PC-3 (cell line): Measurements from ENCODE around the gene AMPD1. TPM values are rescaled to one million over a fixed set of nuclear protein-coding genes. Genes with fewer than 3 reads are reported as not detected.

Experiments used
- ATAC-seq: fragments of 200-7000 bp; cut with Tn5 transposase; 2 replicates; pipeline ENCODE4 v1.9.1; 2020; ENCODE audit warnings: mild to moderate bottlenecking, moderate library complexity
- BruUV-seq: library from RNA; stranded (reverse); fragments of 400-500 nt; replicated peaks from 2 replicates; lab custom pipeline; 2021; lab: Mats Ljungman, UMichigan
- CTCF ChIA-PET: fragments of 300-600 bp; sonication (Branson Sonifier 250); formaldehyde crosslinking; loops from one replicate; lab custom pipeline; 2022; ENCODE audit warnings: antibody characterized with exemption; lab: Charles Lee
- POLR2A ChIA-PET: fragments of 300-600 bp; sonication (Branson Sonifier 250); formaldehyde crosslinking; loops from one replicate; lab custom pipeline; 2022; ENCODE audit warnings: antibody characterized with exemption; ENCODE audit not compliant: unreplicated experiment; lab: Charles Lee
- DNase-seq: peaks from one replicate; pipeline ENCODE4 v3.0.0-alpha.2; 2015
- H2AFZ ChIP-seq: fragments of 300-600 bp; sonication (generic); 2 replicates; pipeline ENCODE4 v1.6.0; 2016; ENCODE audit warnings: antibody characterized with exemption, low read length
- H3F3A ChIP-seq: fragments of 300-600 bp; sonication (generic); one replicate; pipeline ENCODE4 v1.6.0; 2017; ENCODE audit warnings: antibody characterized with exemption, low read length, control low read depth, mild to moderate bottlenecking; ENCODE audit not compliant: unreplicated experiment
- H3K27ac ChIP-seq: fragments of 300-600 bp; sonication (generic); 2 replicates; pipeline ENCODE4 v1.5.1; 2016; ENCODE audit warnings: mild to moderate bottlenecking, low read length
- H3K27me3 ChIP-seq: fragments of 300-600 bp; sonication (generic); 2 replicates; pipeline ENCODE4 v1.6.1; 2016; ENCODE audit warnings: low read length, mixed read lengths
- H3K36me3 ChIP-seq: fragments of 300-600 bp; sonication (generic); 2 replicates; pipeline ENCODE4 v1.6.1; 2016; ENCODE audit warnings: low read depth, mixed run types, low read length, mixed read lengths
- H3K4me1 ChIP-seq: fragments of 300-600 bp; sonication (generic); 2 replicates; pipeline ENCODE4 v1.5.1; 2016; ENCODE audit warnings: low read length; ENCODE audit not compliant: insufficient read depth
- H3K4me2 ChIP-seq: fragments of 300-600 bp; sonication (generic); 2 replicates; pipeline ENCODE4 v1.6.0; 2016; ENCODE audit warnings: low read length
- H3K4me3 ChIP-seq: fragments of 300-600 bp; sonication (generic); 2 replicates; pipeline ENCODE4 v1.5.1; 2016; ENCODE audit warnings: mild to moderate bottlenecking, low read length, mixed read lengths
- H3K79me2 ChIP-seq: fragments of 300-600 bp; sonication (generic); 2 replicates; pipeline ENCODE4 v1.6.1; 2017; ENCODE audit warnings: low read length, mixed read lengths
- H3K9ac ChIP-seq: fragments of 300-600 bp; sonication (generic); 2 replicates; pipeline ENCODE4 v1.6.0; 2016; ENCODE audit warnings: mild to moderate bottlenecking, low read length
- H3K9me2 ChIP-seq: fragments of 300-600 bp; sonication (generic); replicated peaks from 2 replicates; pipeline ENCODE4 v1.6.1; 2016; ENCODE audit warnings: mixed run types, low read length, mixed read lengths
- H3K9me3 ChIP-seq: fragments of 300-600 bp; sonication (generic); 2 replicates; pipeline ENCODE4 v1.6.1; 2016; ENCODE audit warnings: low read length, mixed read lengths
- H4K20me1 ChIP-seq: fragments of 300-600 bp; sonication (generic); 2 replicates; pipeline ENCODE4 v1.6.1; 2016; ENCODE audit warnings: low read length, mixed read lengths
- CTCF ChIP-seq: fragments of 300-600 bp; sonication (generic); conservative IDR thresholded peaks from 2 replicates; pipeline ENCODE4 v1.5.1; 2017; ENCODE audit warnings: antibody characterized with exemption, low read depth, mild to moderate bottlenecking, low read length
- EZH2 ChIP-seq: fragments of 300-600 bp; sonication (generic); IDR thresholded peaks from one replicate; pipeline ENCODE4 v1.6.1; 2017; ENCODE audit warnings: antibody characterized with exemption, mild to moderate bottlenecking, low read length; ENCODE audit not compliant: unreplicated experiment
- EZH2phosphoT487 ChIP-seq: fragments of 300-600 bp; sonication (generic); IDR thresholded peaks from 2 replicates; pipeline ENCODE4 v1.6.1; 2018; ENCODE audit warnings: mild to moderate bottlenecking, antibody characterized with exemption, low read length, borderline replicate concordance
- intact Hi-C: fragments of 100-400 bp; cut with micrococcal nuclease; formaldehyde crosslinking; loops from 2 replicates; pipeline ENCODE4 v1.9.0; 2023
- total RNA-seq: library from RNA; depleted of rRNA; stranded (reverse); fragments of >200 nt; gene quantifications from 2 replicates; pipeline ENCODE4 v1.2.3, GENCODE V29; 2014

AMPD1 gene
- total RNA-seq, 1 experiment from 2014 or later = not detected

DNA sequence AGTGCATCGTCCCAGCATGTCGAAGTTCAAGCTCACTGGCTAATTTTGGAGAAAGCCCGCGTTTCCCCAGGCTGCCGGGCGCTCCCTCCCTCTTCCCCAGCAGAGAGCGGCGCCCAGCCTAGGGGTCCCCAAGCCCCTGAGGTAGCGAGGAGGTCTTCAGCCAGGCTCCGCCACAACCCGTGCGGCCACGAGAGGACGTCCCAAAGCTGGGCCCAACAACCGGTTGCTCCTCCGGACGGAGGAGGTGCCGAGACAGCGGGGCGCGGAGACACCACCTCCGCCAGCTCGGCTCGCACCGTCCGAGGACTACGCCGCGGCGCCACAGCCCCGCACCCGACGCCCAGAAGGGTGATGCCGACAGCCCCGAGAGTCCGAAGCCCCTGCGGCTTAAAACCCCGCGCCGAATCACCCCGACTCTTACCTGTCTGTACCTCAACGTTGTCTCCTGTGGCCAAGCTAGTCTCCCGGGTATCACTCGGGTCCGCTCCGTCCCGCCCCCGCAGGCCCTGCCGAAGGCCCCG, 25.7 kb downstream of the AMPD1 start, which contains the start of gene DENND2C:
TSS of gene DENND2C (minus strand) at position 488 of the 521 bp plus-strand sequence. CDS start 44,065 bp downstream, outside the sequence.
- Histone ChIP-seq H3K4me2 (peak within 1 kb of the TSS; percentile 92), H3K4me1 (peaks cover 12% of the 10 kb centered on the region), H3K9ac (peak within 1 kb of the TSS; percentile 71), H3F3A (no peaks in the 10 kb centered on the region), H3K36me3 (no peaks in the 10 kb centered on the region), H3K9me3 (no peaks in the 10 kb centered on the region), H3K27ac (peak within 1 kb of the TSS; percentile 80), H3K79me2 (no peaks in the 10 kb centered on the region), H3K27me3 (0 out of 2 replicates have a peak, but pooled peaks cover 1% of the 10 kb centered on the region), H2AFZ (peak within 1 kb of the TSS; percentile 85), H4K20me1 (no peaks in the 10 kb centered on the region), H3K4me3 (peak within 1 kb of the TSS; percentile 85), H3K9me2 (no peaks in the 10 kb centered on the region)
- CTCF ChIA-PET = no interaction called here
- no peak for TF ChIP-seq EZH2phosphoT487
- no peak for TF ChIP-seq EZH2
- no peak for TF ChIP-seq CTCF
- TSS peak; percentile 62 for BruUV-seq
- intact Hi-C loops = loop anchor here (2.0 kb wide), 1 partner anchor 691 kb away; the partner anchor contains the start of gene OLFML3
- DNase-seq (no peak), ATAC-seq (peak; percentile 57)
- POLR2A ChIA-PET = interaction anchor here (0.6 kb wide), 3 partner anchors 39 to 118 kb away, joined by 3 to 6 read pairs (median 3); no protein-coding TSS in a partner anchor

- ChIA-PET CTCF (no interaction called here), POLR2A (interaction anchor here (0.6 kb wide), 2 partner anchors 38 to 118 kb away, joined by 3 to 6 read pairs; no protein-coding TSS in a partner anchor)
- Histone ChIP-seq H3K27me3 (no peaks in the 10 kb centered on the region), H3K4me1 (peaks cover 12% of the 10 kb centered on the region), H3K36me3 (no peaks in the 10 kb centered on the region), H3K4me3 (peak overlapping the region; percentile 85), H3K9me3 (no peaks in the 10 kb centered on the region), H3K9me2 (no peaks in the 10 kb centered on the region), H4K20me1 (no peaks in the 10 kb centered on the region), H2AFZ (peak overlapping the region; percentile 84), H3K4me2 (peak overlapping the region; percentile 92), H3K79me2 (no peaks in the 10 kb centered on the region), H3F3A (no peaks in the 10 kb centered on the region), H3K27ac (peak overlapping the region; percentile 5; the same call in 1 of the 2 replicates), H3K9ac (peak overlapping the region; percentile 71)
- intact Hi-C loops = no loop called here
- TF ChIP-seq CTCF (no peak), EZH2phosphoT487 (no peak), EZH2 (no peak)
- ATAC-seq (peak; percentile 30), DNase-seq (peak; percentile 76)
- BruUV-seq = no TSS peak
Measured at GRCh38 chr1:114668784-114669561, 26.4 kb downstream of the AMPD1 start.
